ENCODE results near the gene TCHP.

Gene TCHP

DNA sequence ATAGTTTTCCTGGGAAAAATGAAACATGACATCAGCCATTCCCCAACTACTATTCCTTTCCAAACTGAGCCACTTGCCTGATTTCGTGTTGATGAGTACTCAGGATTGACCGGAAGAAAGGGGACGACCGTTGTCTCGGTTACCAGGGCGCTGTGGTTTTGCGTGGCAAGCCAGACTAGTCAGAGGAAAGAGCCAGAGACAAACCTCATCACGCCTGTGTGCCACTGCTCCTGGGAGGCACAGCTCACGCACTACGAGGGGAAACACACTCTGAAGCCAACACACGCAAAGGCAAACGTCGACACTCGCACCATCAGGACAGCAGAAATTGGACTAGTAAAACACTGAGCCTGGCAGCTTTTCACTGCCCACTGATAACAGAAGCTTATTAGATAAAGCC is 61.1 kb downstream of the TCHP start:
- FAIRE-seq = no peak
- no peak for DNase-seq (ENCODE audit: insufficient read length)
- TF ChIP-seq POLR2AphosphoS5 (IDR thresholded peaks at IDR 0.05; ENCODE audit: low read depth, low read length) (no peak), POLR2A (IDR thresholded peaks at IDR 0.05; ENCODE audit: low read depth, low read length) (no peak), TAF1 (IDR thresholded peaks at IDR 0.05; ENCODE audit: borderline replicate concordance, low read depth, low read length) (no peak)

DNA sequence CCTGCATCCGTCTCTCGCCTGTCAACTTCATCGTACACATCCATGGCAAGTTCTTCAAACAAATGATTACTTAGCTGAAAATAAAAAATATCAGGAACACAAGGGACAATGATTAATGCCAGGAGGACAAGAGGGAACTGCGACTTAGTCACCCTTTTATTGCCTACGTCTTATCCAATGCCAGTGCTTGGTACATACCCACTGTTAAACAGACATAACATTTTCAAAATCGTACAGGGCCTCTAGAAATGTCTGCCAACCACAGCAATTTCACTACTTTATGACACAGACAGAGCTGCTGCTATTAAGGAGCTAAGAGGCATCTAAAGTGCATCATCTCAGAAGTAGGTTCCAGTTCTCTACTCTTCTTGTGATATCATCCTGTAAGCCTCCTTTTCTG is 61.5 kb downstream of the TCHP start:
- FAIRE-seq (no peak), DNase-seq (ENCODE audit: insufficient read length) (no peak)
- TF ChIP-seq POLR2A (IDR thresholded peaks at IDR 0.05; ENCODE audit: low read depth, low read length) = no peak
- TF ChIP-seq TAF1 (IDR thresholded peaks at IDR 0.05; ENCODE audit: borderline replicate concordance, low read depth, low read length) = no peak
- TF ChIP-seq POLR2AphosphoS5 (IDR thresholded peaks at IDR 0.05; ENCODE audit: low read depth, low read length) = no peak

DNA sequence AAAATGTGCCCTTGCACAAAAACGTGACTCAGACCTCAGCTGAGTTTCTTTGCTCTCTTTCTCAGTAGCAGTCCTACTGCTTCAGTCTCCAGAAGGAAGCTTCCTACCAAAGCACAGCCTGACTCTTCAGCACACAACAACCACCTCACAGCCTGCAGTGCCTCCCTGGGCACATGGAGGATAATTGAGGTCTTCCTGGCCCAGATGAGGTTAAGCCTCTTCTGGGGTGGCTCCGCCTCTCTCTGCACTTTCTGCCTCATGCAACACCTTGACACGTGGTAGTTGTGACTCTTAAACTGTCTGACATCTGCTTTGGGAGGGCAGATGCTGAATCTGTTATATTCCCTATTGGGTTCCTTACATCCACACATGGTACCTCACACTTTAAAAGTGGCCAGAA is 62.3 kb downstream of the TCHP start:
- TF ChIP-seq POLR2AphosphoS5 (IDR thresholded peaks at IDR 0.05; ENCODE audit: low read depth, low read length) = no peak
- TF ChIP-seq POLR2A (IDR thresholded peaks at IDR 0.05; ENCODE audit: low read depth, low read length) = no peak
- TF ChIP-seq TAF1 (IDR thresholded peaks at IDR 0.05; ENCODE audit: borderline replicate concordance, low read depth, low read length) = no peak
- FAIRE-seq (no peak), DNase-seq (ENCODE audit: insufficient read length) (no peak)

DNA sequence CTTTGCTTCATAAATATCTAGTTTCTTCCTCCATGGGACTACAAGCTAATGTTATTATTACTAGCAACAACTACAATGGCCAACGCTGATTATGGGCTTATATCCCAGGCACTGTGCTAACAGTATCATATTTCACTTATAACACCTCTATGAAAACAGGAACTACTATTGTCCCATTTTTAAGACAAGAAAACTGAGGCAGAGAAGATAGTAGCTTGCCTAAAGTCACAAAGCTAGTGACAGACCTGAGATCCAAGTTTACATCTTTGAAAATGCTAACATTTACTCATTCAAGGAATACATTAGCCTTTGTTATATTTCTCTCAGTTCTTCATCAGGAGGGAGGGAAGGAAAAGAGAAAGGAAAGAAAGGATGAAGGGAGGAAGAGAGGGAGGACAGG is 63.3 kb downstream of the TCHP start:
- DNase-seq (ENCODE audit: insufficient read length) (no peak), FAIRE-seq (no peak)
- TF ChIP-seq TAF1 (IDR thresholded peaks at IDR 0.05; ENCODE audit: borderline replicate concordance, low read depth, low read length) = no peak
- no peak for TF ChIP-seq POLR2A (IDR thresholded peaks at IDR 0.05; ENCODE audit: low read depth, low read length)
- no peak for TF ChIP-seq POLR2AphosphoS5 (IDR thresholded peaks at IDR 0.05; ENCODE audit: low read depth, low read length)

DNA sequence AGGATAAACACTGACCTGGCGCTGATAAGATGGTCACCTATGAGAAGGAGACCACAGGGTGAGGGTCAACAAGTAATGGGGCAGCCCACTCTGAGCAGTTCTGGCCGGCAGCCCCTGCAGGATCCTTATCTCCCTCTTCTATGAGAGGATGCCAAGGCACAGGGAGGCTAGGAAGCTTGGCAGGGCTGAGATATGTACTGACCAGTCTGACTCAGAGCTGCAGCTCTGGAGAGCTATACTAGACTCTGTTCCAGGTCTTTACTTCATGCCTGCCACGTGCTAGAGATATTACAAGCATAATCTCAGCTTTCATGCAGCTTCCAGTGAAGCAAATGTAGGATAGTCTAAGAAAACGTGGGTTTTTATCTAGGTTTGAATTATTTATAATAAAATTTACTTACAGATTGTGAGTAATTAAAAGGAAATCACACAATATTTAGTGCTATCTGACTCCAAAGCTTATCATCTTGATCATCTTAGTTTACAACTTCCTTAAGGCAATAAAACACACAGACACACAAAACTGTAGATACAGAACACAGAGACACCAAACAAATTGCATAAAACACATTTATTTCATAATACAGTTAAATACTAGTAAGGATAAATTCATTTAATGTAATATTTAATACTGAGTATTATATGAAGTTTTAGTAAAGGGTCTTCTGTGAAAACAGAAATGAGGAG is 63.8 kb downstream of the TCHP start:
- no peak for FAIRE-seq
- TF ChIP-seq TAF1 (IDR thresholded peaks at IDR 0.05; ENCODE audit: borderline replicate concordance, low read depth, low read length) (no peak), POLR2AphosphoS5 (IDR thresholded peaks at IDR 0.05; ENCODE audit: low read depth, low read length) (no peak), POLR2A (IDR thresholded peaks at IDR 0.05; ENCODE audit: low read depth, low read length) (no peak)
- DNase-seq (ENCODE audit: insufficient read length) = no peak

DNA sequence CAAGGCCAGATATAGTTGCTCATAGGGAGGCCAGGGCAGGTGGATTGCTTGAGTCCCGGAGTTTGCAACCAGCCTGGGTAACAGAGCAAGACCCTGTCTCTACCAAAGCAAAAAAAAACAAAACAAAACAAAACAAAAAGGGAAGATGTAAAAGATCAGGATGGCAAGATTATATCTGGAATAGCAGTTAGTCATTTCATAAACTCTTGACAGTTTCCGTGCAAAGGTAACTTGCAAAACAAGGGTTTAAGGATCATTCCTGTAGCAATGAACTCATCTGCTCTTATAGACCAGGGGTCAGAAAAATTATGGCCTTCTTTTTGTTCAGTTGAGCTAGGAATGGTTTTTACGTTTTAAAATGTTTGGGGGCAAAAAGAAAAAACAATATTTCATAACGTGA is 66.5 kb downstream of the TCHP start:
- TF ChIP-seq POLR2A (IDR thresholded peaks at IDR 0.05; ENCODE audit: low read depth, low read length) (no peak), POLR2AphosphoS5 (IDR thresholded peaks at IDR 0.05; ENCODE audit: low read depth, low read length) (no peak), TAF1 (IDR thresholded peaks at IDR 0.05; ENCODE audit: borderline replicate concordance, low read depth, low read length) (no peak)

DNA sequence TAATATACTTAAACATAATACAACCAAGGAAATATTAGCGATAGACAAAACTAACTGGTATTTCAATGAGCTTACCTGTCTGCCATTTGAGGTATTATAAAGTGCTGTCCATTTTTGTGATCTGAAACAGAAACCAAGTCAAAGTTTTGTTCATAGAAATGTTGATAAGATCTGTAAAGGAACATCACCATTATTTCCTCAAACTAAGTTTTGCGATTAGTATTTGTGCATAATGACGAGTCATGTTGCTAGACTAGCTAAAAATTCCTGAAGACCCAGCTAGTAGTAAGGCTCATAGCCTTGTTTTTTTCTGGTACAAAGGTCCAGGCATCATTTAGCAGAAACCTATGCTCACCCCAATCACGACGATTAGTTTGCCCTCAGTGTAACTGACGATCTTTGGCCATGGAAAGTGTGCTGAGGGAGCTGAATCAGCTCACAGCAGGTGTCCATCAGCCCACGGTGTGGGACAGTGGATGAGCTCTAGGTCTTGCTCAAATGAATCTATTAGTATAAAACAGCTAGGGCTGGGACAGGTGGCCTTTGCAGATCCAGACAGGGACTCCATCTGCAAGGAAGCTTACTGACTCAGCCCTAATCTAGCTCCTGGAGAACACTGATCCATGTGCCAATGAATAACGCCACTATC is 67.4 kb downstream of the TCHP start:
- DNase-seq (ENCODE audit: insufficient read length) (no peak), FAIRE-seq (no peak)

More for the DNA sequence above, 66.5 kb downstream of the TCHP start:
- FAIRE-seq (no peak), DNase-seq (ENCODE audit: insufficient read length) (no peak)

More for the DNA sequence above, 67.4 kb downstream of the TCHP start:
- TF ChIP-seq POLR2AphosphoS5 (IDR thresholded peaks at IDR 0.05; ENCODE audit: low read depth, low read length) = no peak
- no peak for TF ChIP-seq TAF1 (IDR thresholded peaks at IDR 0.05; ENCODE audit: borderline replicate concordance, low read depth, low read length)
- no peak for TF ChIP-seq POLR2A (IDR thresholded peaks at IDR 0.05; ENCODE audit: low read depth, low read length)

All from GM12892 (cell line).